ENCODE data around the gene ICAM5. TPM values are rescaled to one million over a fixed set of nuclear protein-coding genes. Genes with fewer than 3 reads are reported as not detected.

Gene ICAM5
- total and polyA plus RNA-seq, 9 of the 15 experiments (the other 6 are each of a cell fraction or from before 2014, with no cell fraction given): 0.10 to 114 (median 13.7) TPM

DNA sequence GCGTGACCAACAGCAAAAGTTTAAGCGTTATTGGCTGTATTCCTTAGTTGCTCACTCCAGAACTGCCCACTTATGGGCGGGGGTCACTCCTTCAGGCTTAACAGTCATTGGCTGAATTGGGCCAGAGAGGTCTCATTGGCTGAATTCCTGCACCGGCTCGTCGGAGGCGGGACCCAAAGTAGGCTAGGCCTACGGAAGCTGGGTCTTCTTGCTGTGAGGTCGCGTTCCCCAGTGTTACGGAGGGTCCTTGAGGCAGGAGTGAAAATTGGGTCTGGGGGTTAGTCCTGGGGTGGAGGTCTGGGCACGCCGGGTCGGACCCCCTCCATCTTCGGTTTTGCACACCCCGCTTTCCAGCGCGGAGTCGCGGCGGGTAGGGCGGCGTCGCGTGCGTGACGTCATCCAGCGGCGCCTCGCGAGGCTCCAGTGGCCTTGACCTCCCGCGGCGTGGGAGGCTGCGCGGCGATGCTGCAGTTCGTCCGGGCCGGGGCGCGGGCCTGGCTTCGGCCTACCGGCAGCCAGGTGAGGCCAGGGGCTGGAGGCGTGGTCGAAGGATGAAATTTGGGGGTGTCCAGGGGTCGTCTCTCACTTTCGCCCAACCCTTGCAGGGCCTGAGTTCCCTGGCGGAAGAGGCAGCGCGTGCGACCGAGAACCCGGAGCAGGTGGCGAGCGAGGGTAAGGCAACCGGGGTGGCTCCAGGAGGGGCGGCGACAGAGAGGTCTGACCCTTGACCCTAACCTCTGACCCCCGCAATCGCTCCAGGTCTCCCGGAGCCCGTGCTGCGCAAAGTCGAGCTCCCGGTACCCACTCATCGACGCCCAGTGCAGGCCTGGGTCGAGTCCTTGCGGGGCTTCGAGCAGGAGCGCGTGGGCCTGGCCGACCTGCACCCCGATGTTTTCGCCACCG, 37.7 kb upstream of the ICAM5 start, which contains the start of gene MRPL4 (continued):
- TF ChIP-seq ARID4B (CRISPR knock-in tag; IDR thresholded peaks at IDR 0.05) (peak; percentile 98), ZBTB8A (IDR thresholded peaks at IDR 0.05; ENCODE audit: partially characterized antibody) (no peak), TGIF2 (CRISPR knock-in tag; IDR thresholded peaks at IDR 0.05) (0 out of 2 replicates have a peak, but pooled peaks have one; percentile 55), ZNF41 (CRISPR knock-in tag; conservative IDR thresholded peaks at IDR 0.05) (no peak), CCNT2 (IDR thresholded peaks at IDR 0.05; ENCODE audit: borderline replicate concordance, extremely low read depth, insufficient read length, low read depth, low read length) (peak; percentile 43), RNF2 (IDR thresholded peaks at IDR 0.05) (peak; percentile 71), ZFP91 (CRISPR knock-in tag; IDR thresholded peaks at IDR 0.05) (no peak), HIVEP1 (CRISPR knock-in tag; IDR thresholded peaks at IDR 0.05) (no peak), SLC30A9 (CRISPR knock-in tag; IDR thresholded peaks at IDR 0.05) (no peak), ZNF407 (IDR thresholded peaks at IDR 0.05; ENCODE audit: low read depth) (no peak; the same call in 1 of the 2 replicates)

Measured in K562 (cell line).